NT2/D1 (cell line): Measurements from ENCODE around the gene ITGB2.

Experiments
- YY1 ChIP-seq: IDR thresholded peaks from 2 replicates; pipeline ENCODE4 v1.6.1; 2011; ENCODE audit not compliant: insufficient read length, insufficient read depth
- ZNF274 ChIP-seq: IDR thresholded peaks from 2 replicates; pipeline ENCODE4 v1.6.1; 2011; ENCODE audit warnings: mild to moderate bottlenecking, low read depth, low read length

- no peak for TF ChIP-seq YY1
- no peak for TF ChIP-seq ZNF274
Observed at GRCh38 chr21:44837537-44837936, 83.2 kb downstream of the ITGB2 start.
